HEK293 (cell line): ENCODE measurements around the gene SVIP.

Source experiments
- TCF7L2 ChIP-seq: IDR thresholded peaks from 2 replicates; pipeline ENCODE4 v1.6.1; 2011; ENCODE audit warnings: low read depth, mild to moderate bottlenecking, inconsistent platforms, low read length, moderate library complexity, borderline replicate concordance
- ZNF169 ChIP-seq: fragments of 450-650 bp; formaldehyde crosslinking; IDR thresholded peaks from 2 replicates; pipeline ENCODE4 v1.5.1; 2016; ENCODE audit warnings: missing biosample characterization, missing genetic modification characterization
- ZNF311 ChIP-seq: fragments of 450-650 bp; formaldehyde crosslinking; IDR thresholded peaks from 2 replicates; pipeline ENCODE4 v1.5.1; 2017; ENCODE audit warnings: missing biosample characterization, missing genetic modification characterization, borderline replicate concordance
- ZNF433 ChIP-seq: fragments of 450-650 bp; formaldehyde crosslinking; IDR thresholded peaks from 2 replicates; pipeline ENCODE4 v1.5.1; 2016; ENCODE audit warnings: missing biosample characterization, missing genetic modification characterization, low read depth

- no peak for TF ChIP-seq ZNF169 (tag by site-specific recombination)
- TF ChIP-seq TCF7L2, result no peak
- no peak for TF ChIP-seq ZNF311
- no peak for TF ChIP-seq ZNF433 (tag by site-specific recombination)
Measured at GRCh38 chr11:22778642-22779041, 51.0 kb downstream of the SVIP start.
